ENCODE data around the gene GJB2.

DNA sequence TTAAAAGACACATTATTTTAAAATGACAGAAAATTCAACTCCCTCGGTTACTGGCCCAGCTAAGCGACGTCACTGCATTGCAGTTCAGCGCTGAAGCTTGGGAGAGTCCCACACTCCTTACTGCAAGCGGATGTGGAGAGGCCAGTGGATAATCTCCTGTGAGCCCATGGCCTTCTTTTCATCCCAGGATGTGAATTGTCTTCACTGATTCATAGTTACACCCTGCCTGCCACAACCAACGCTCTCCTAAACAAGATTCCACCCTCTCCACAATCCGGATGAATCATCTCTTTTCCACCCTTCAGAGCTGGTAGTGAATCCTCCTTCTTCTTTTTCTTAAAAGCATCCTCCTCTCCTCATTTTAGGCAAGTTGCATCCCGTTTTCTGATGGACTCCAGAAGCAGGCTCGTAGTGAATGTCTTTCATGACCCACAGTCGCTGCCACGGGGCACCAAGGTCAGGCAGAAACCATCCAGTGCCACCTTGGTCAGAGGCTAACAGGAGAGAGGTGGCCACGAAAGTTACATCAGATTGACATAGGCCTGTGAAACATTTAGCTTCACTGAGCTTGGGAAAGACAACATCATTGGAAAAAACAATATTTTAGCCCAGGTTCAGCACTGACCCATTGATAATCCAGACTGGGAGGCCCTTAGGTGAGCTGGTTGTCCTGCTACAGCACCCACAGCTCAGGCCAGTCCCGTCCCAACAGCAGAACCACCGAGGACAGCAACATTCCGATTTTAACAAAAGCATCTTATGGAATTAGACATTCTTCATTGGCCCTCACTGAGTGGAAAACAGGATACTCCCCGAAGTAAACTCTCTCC lies 2.0 kb downstream of the GJB2 start:
- TF ChIP-seq TAF1 (IDR thresholded peaks at IDR 0.05; ENCODE audit: borderline replicate concordance, low read depth, low read length) (no peak), POLR2A (IDR thresholded peaks at IDR 0.05; ENCODE audit: low read depth, low read length) (no peak), POLR2AphosphoS5 (IDR thresholded peaks at IDR 0.05; ENCODE audit: low read depth, low read length) (no peak)

All from GM12892 (cell line).